K562 (cell line): ENCODE results near the gene TRAF1. TPM values are rescaled to one million over a fixed set of nuclear protein-coding genes. Genes with fewer than 3 reads are reported as not detected.

ENCODE experiments used
- ATAC-seq: fragments of 200-7000 bp; cut with Tn5 transposase; 3 replicates; pipeline ENCODE4 v1.9.1; 2020; ENCODE audit warnings: moderate library complexity
- BruUV-seq: library from RNA; stranded (reverse); fragments of 400-500 nt; replicated peaks from 2 replicates; lab custom pipeline; 2021; lab: Mats Ljungman, UMichigan
- CTCF ChIA-PET: fragments of 300-600 bp; formaldehyde crosslinking; extraction: SDS; loops from one replicate; lab custom pipeline; 2021; ENCODE audit warnings: low intra/inter-chr PET ratio; lab: Yijun Ruan, JAX
- POLR2A ChIA-PET: fragments of 300-600, 350-650 bp; sonication (Branson Sonifier 250); formaldehyde crosslinking; extraction: SDS; loops from one replicate; lab custom pipeline; 2021; ENCODE audit warnings: antibody characterized with exemption, inconsistent platforms; lab: Yijun Ruan, JAX
- DNase-seq, 4 experiments: peaks; one replicate each; pipeline versions ENCODE4 v3.0.0 to v3.0.0-alpha.2; 2011 to 2018; ENCODE audit warnings: low spot score in 3 of 4, mixed read lengths in 3 of 4; ENCODE audit errors: extremely low read depth in 1 of 4
- FAIRE-seq: peaks from 2 replicates; lab custom pipeline; 2011; peaks lifted over from hg19 to GRCh38; lab: Jason Lieb, UNC
- H2AFZ ChIP-seq: 2 replicates; pipeline ENCODE4 v1.6.0; 2011; ENCODE audit warnings: low read depth, low read length, control low read depth, inconsistent platforms
- H3K27ac ChIP-seq: fragments of 200-600 bp; 3 replicates; pipeline ENCODE4 v1.8.0; 2011; ENCODE audit warnings: low read depth, mild to moderate bottlenecking, control low read depth, inconsistent platforms, low read length, moderate library complexity, mixed read lengths; ENCODE audit errors: extremely low read depth
- H3K27me3 ChIP-seq, 2 experiments: fragments of 300-600 bp in 1 of 2; 2 replicates in 1 of 2; 3 replicates in 1 of 2; pipeline versions ENCODE4 v1.6.0 to v1.8.0; 2011; ENCODE audit warnings: inconsistent platforms in 2 of 2, low read length in 2 of 2, mild to moderate bottlenecking in 1 of 2, mixed read lengths in 1 of 2, moderate library complexity in 1 of 2; ENCODE audit not compliant: control insufficient read depth in 2 of 2, insufficient read depth in 2 of 2
- H3K36me3 ChIP-seq: fragments of 300-600 bp; 3 replicates; pipeline ENCODE4 v1.8.0; 2011; ENCODE audit warnings: mild to moderate bottlenecking, low read length, inconsistent platforms; ENCODE audit not compliant: control insufficient read depth, insufficient read depth
- H3K4me1 ChIP-seq, 2 experiments: fragments of 200-600 bp in 1 of 2; replicated peaks in 1 of 2; 2 replicates in 1 of 2; 3 replicates in 1 of 2; pipeline versions ENCODE4 v1.5.1 to v1.8.0; 2011; ENCODE audit warnings: inconsistent platforms in 2 of 2, low read length in 2 of 2, mild to moderate bottlenecking in 1 of 2, mixed read lengths in 1 of 2, moderate library complexity in 1 of 2; ENCODE audit not compliant: control insufficient read depth in 2 of 2, insufficient read depth in 2 of 2
- H3K4me2 ChIP-seq: 2 replicates; pipeline ENCODE4 v1.6.1; 2011; ENCODE audit warnings: low read length, control low read depth, inconsistent platforms, mixed read lengths; ENCODE audit not compliant: insufficient read depth
- H3K4me3 ChIP-seq: fragments of 200-600 bp; sonication (generic), shearing (Covaris generic); 2 replicates; pipeline ENCODE4 v1.5.1; 2016; ENCODE audit warnings: control low read depth, inconsistent platforms
- H3K79me2 ChIP-seq: fragments of 200-600 bp; 3 replicates; pipeline ENCODE4 v1.8.0; 2011; ENCODE audit warnings: low read length, inconsistent platforms; ENCODE audit not compliant: control insufficient read depth, insufficient read depth
- H3K9ac ChIP-seq, 2 experiments: 2 replicates each; pipeline versions ENCODE4 v1.6.0 to v1.6.1; 2011; ENCODE audit warnings: low read depth in 2 of 2, low read length in 2 of 2, control low read depth in 1 of 2, inconsistent platforms in 1 of 2, mild to moderate bottlenecking in 1 of 2, mixed read lengths in 1 of 2; ENCODE audit not compliant: insufficient read depth in 1 of 2
- H3K9me1 ChIP-seq: one replicate; pipeline ENCODE4 v1.6.0; 2011; ENCODE audit warnings: inconsistent platforms, mild to moderate bottlenecking, low read length, moderate library complexity; ENCODE audit not compliant: control insufficient read depth, insufficient read depth
- H3K9me3 ChIP-seq: replicated peaks from 2 replicates; pipeline ENCODE4 v1.5.1; 2011; ENCODE audit warnings: low read depth, low read length, inconsistent platforms; ENCODE audit not compliant: control insufficient read depth, insufficient read depth
- H4K20me1 ChIP-seq: replicated peaks from 2 replicates; pipeline ENCODE4 v1.6.1; 2011; ENCODE audit warnings: low read length, inconsistent platforms, mixed read lengths; ENCODE audit not compliant: control insufficient read depth, insufficient read depth
- CEBPB ChIP-seq: fragments of 450-650 bp; IDR thresholded peaks from 2 replicates; pipeline ENCODE4 v1.6.1; 2016; ENCODE audit warnings: missing genetic modification characterization, missing compliant biosample characterization
- FOXA1 ChIP-seq: fragments of 450-650 bp; IDR thresholded peaks from 2 replicates; pipeline ENCODE4 v1.6.1; 2016; ENCODE audit warnings: mild to moderate bottlenecking, borderline replicate concordance
- FOXJ3 ChIP-seq: sonication (generic); formaldehyde crosslinking; IDR thresholded peaks from 2 replicates; pipeline ENCODE4 v1.4.0; 2020; ENCODE audit warnings: mild to moderate bottlenecking, missing genetic modification reagents
- KDM1A ChIP-seq, 2 experiments: fragments of 450-650 bp; IDR thresholded peaks; 2 replicates each; pipeline ENCODE4 v1.6.1; 2016; ENCODE audit warnings: mild to moderate bottlenecking in 2 of 2
- NKRF ChIP-seq: fragments of 450-650 bp; IDR thresholded peaks from 2 replicates; pipeline ENCODE4 v1.6.1; 2016; ENCODE audit warnings: borderline replicate concordance
- RBM25 ChIP-seq: fragments of 200-400 bp; formaldehyde crosslinking; IDR thresholded peaks from 2 replicates; pipeline ENCODE4 v1.6.1; 2018; ENCODE audit warnings: low read length, low read depth, moderate library complexity; ENCODE audit not compliant: severe bottlenecking
- RFX7 ChIP-seq: fragments of 250-450 bp; sonication (Bioruptor Pico); IDR thresholded peaks from 2 replicates; pipeline ENCODE4 v1.5.1; 2021; ENCODE audit warnings: mild to moderate bottlenecking
- ZBTB5 ChIP-seq: fragments of 450-650 bp; IDR thresholded peaks from 2 replicates; pipeline ENCODE4 v1.6.1; 2017; ENCODE audit warnings: antibody characterized with exemption
- ZNF12 ChIP-seq: sonication (generic); formaldehyde crosslinking; IDR thresholded peaks from 2 replicates; pipeline ENCODE4 v1.4.0; 2020; ENCODE audit warnings: mild to moderate bottlenecking, missing genetic modification reagents
- ZSCAN32 ChIP-seq: fragments of 450-650 bp; formaldehyde crosslinking; IDR thresholded peaks from 2 replicates; pipeline ENCODE4 v1.4.0; 2020; ENCODE audit warnings: mild to moderate bottlenecking, moderate library complexity
- WGBS: fragments of 100-300 bp; shearing (Covaris generic); methylation state at CpG from one replicate; pipeline ENCODE4 v1.1.6; 2016; ENCODE audit warnings: low coverage, mixed read lengths; ENCODE audit not compliant: insufficient coverage; ENCODE audit errors: missing lambda C conversion rate; 5-methylcytosine and 5-hydroxymethylcytosine counted together
- in situ Hi-C: fragments of 300-500 bp; cut with MboI; formaldehyde crosslinking; loops from 4 replicates; pipeline ENCODE4 v1.15.0; 2018; ENCODE audit warnings: inconsistent platforms, mixed read lengths
- intact Hi-C: fragments of 100-400 bp; cut with micrococcal nuclease; formaldehyde crosslinking; loops from 2 replicates; pipeline ENCODE4 v1.14.2; 2022
- polyA plus RNA-seq, 8 experiments: library from polyadenylated mRNA; depleted of rRNA in 4 of 8; stranded (reverse) in 5 of 8; unstranded in 3 of 8; fragments of >200 nt; fragmentation: Nextera tagmentation in 2 of 8; fragmentation: Illumina TruSeq in 1 of 8; extraction: Ambion mirVana in 2 of 8; extraction: Trizol in 1 of 8; gene quantifications; 2 replicates each; pipeline versions ENCODE4 v1.2.1 to v1.2.3, GENCODE V29; 2011 to 2014; ENCODE audit warnings: inconsistent platforms in 1 of 8, missing spikeins in 1 of 8
- total RNA-seq, 7 experiments: library from RNA; depleted of rRNA in 6 of 7; stranded (reverse); fragments of >200 nt in 6 of 7; fragmentation: Illumina TruSeq in 2 of 7; extraction: Trizol in 2 of 7; gene quantifications; 2 replicates each; pipeline versions ENCODE4 v1.2.1 to v1.2.3, GENCODE V29; 2011 to 2021; ENCODE audit warnings: low replicate concordance in 1 of 7
- TF ChIP-seq, protein P1 (sequence below): fragments of 450-650 bp; conservative IDR thresholded peaks from 2 replicates; pipeline ENCODE4 v1.6.1; 2016; ENCODE audit warnings: missing genetic modification characterization, low read depth, mild to moderate bottlenecking, control low read depth, missing compliant biosample characterization

The TRAF1 gene
- total and polyA plus RNA-seq, 9 of the 15 experiments (the other 6 are each of a cell fraction or from before 2014, with no cell fraction given): 0.01 to 1.1 (median 0.04) TPM; not detected in 2

DNA sequence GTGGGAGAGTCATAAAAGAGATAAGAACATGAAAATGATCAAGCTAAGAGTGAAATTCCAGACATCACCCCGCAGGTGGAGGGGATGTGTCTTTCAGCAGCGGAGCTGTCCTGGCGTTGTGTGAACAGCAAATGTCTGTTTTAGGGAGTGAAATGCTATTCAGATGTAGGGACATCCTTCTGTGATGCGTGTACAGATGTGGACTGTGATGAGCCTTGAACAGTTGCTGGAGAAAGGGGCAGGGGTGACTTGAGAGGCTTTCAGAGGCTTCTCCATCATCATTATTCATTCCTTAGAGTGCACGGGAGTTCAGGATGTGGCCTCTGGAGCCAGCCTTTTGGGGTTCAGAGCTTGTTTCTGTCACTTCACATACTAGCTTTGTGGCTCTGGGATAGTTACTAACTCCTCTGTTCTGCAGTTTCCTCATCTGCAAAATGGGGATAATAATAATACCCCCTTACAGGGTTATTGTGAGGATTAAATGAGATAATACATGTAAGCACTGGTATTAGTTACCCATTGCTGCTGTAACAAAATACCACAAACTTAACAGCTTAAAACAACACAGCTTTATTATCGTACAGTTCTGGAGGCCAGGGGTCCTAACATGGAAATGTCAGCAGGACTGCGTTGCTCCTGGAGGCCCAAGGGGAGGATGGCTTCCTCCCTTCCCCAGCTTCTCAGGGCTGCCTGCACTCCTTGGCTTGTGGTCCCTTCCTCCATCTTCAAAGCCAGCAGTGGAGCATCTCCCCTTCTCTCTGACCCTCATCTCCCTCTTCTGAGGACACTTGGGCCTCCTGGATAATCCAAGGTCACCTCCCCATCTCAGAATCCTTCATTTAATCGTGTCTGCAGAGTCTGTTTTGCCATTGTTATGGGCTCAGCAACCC, 9.4 kb downstream of the TRAF1 start:
- Histone ChIP-seq H3K4me2 (no peak overlapping the region), H3K27me3 (no peaks in the 10 kb centered on the region), H3K4me3 (no peak overlapping the region), H3K4me1 (peaks cover 26 to 40% of the 10 kb centered on the region in 2 experiments; a peak in 4 of 5 replicates), H3K27ac (no peak overlapping the region), H2AFZ (no peak overlapping the region), H3K79me2 (no peaks in the 10 kb centered on the region), H3K9me3 (no peaks in the 10 kb centered on the region), H4K20me1 (no peaks in the 10 kb centered on the region), H3K9ac (no peak overlapping the region), H3K36me3 (no peaks in the 10 kb centered on the region), H3K9me1 (no peaks in the 10 kb centered on the region)
- ATAC-seq: no peak
- in situ Hi-C loops: no loop called here
- POLR2A ChIA-PET: interaction anchor here (1.4 kb wide), 1 partner anchor 14 kb away, joined by 4 read pairs; no protein-coding TSS in a partner anchor
- FAIRE-seq: no peak
- 50% methylated on average over 8 of the region's 8 CpGs for WGBS
- BruUV-seq: no TSS peak
- TF ChIP-seq RBM25 (peak; percentile 20), RFX7 (CRISPR knock-in tag) (no peak), NKRF (no peak), KDM1A (IDR thresholded peaks at IDR 0.05) (peak in 1 of 2 experiments; percentile 28; a peak in 1 of 4 replicates), ZBTB5 (no peak), CEBPB (tag) (no peak), ZNF12 (CRISPR knock-in tag) (peak; percentile 91; the same call in 1 of the 2 replicates), FOXA1 (no peak), FOXJ3 (CRISPR knock-in tag) (no peak), ZSCAN32 (CRISPR knock-in tag) (no peak)
- TF ChIP-seq, protein P1, sequence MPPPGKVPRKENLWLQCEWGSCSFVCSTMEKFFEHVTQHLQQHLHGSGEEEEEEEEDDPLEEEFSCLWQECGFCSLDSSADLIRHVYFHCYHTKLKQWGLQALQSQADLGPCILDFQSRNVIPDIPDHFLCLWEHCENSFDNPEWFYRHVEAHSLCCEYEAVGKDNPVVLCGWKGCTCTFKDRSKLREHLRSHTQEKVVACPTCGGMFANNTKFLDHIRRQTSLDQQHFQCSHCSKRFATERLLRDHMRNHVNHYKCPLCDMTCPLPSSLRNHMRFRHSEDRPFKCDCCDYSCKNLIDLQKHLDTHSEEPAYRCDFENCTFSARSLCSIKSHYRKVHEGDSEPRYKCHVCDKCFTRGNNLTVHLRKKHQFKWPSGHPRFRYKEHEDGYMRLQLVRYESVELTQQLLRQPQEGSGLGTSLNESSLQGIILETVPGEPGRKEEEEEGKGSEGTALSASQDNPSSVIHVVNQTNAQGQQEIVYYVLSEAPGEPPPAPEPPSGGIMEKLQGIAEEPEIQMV (tag): no peak
- CTCF ChIA-PET: interaction anchor here (1.2 kb wide), 1 partner anchor 20 kb away, joined by 3 read pairs; no protein-coding TSS in a partner anchor
- intact Hi-C loops: no loop called here
- no peak for DNase-seq
